NB4 (cell line): ENCODE measurements around the gene STK39.

Experiments used
- CTCF ChIP-seq: IDR thresholded peaks from one replicate; pipeline ENCODE4 v1.5.1; 2012; ENCODE audit warnings: low read depth, low read length
- POLR2A ChIP-seq: IDR thresholded peaks from 2 replicates; pipeline ENCODE4 v1.6.1; 2011; ENCODE audit warnings: mild to moderate bottlenecking; ENCODE audit not compliant: insufficient read length; ENCODE audit errors: extremely low read depth
- TF ChIP-seq, protein P1 (sequence below): IDR thresholded peaks from 2 replicates; pipeline ENCODE4 v1.6.1; 2011; ENCODE audit warnings: low read depth, low read length

DNA sequence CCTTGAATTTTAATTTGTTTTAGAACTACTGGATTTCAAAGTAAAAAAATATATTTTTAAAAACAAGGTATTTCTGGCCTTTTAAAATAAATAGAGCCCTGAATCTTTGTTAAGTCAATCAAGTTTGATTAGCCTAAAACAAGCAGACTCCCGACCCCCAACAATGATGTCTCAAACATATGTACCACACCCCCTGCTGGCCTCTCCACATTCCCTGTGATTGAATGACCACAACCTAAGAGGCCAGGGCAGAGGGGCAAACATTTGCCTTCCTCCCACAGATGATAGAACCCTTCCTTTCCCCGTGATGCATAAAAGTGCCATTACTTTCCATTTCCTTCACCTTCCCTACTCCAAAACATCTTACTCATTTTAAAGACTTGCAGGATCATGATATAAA, 130.9 kb downstream of the STK39 start:
- TF ChIP-seq CTCF (peak; percentile 16), POLR2A (no peak)
- TF ChIP-seq, protein P1, sequence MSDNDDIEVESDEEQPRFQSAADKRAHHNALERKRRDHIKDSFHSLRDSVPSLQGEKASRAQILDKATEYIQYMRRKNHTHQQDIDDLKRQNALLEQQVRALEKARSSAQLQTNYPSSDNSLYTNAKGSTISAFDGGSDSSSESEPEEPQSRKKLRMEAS: no peak
